Cardiac septum (tissue), 1 donor: ENCODE results near the gene NR5A2. TPM values are rescaled to one million over a fixed set of nuclear protein-coding genes. Genes with fewer than 3 reads are reported as not detected.

ENCODE experiments used
- DNase-seq: peaks from one replicate; pipeline ENCODE4 v3.0.0-alpha.2; 2020; ENCODE audit warnings: low spot score
- intact Hi-C: fragments of 100-400 bp; cut with DNase I; formaldehyde crosslinking; loops from one replicate; pipeline ENCODE4 v1.14.0; 2022
- long read RNA-seq: library from polyadenylated mRNA; unstranded; transcript quantifications from one replicate; pipeline ENCODE4 v2.0.0, GENCODE V29; 2021
- total RNA-seq: library from RNA; stranded (reverse); fragmentation: NEBNext Ultra II Directional; extraction: Animal tissue kit (Norgen Biotek cat#: 25700); gene quantifications from one replicate; pipeline ENCODE4 v1.2.1, GENCODE V29; 2021
- donor health status: DM: no; HTN: no; CAD: no.

Gene NR5A2
- 0.89 TPM for total RNA-seq
- long read RNA-seq: 0 reads

DNA sequence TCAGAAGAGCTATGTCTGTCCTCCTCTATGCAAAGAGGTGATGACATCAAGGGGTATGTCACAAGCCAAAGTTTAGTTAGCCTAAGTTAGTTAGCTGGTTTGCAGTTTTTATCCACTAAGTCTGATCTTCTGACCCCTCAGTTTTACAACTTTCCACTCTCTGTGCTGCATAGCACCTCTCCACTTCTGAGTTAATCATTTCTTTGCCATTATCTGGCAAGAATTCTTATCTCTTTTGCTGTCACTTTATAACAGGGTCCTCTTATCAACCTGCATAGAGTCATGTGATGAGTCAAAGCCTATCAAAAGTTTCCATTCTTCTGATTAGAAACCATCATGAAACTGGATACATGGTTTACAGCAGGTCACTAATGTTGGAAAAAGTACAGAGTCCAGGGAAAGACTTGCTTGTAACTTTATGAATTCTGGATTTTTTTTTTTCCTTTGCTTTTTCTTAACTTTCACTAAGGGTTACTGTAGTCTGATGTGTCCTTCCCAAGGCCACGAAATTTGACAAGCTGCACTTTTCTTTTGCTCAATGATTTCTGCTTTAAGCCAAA, at the start of gene NR5A2:
NR5A2 (plus strand) TSS at position 447 of the 560 bp plus-strand sequence. CDS start 138 bp downstream, outside the sequence.
- intact Hi-C loops: no loop called here

DNA sequence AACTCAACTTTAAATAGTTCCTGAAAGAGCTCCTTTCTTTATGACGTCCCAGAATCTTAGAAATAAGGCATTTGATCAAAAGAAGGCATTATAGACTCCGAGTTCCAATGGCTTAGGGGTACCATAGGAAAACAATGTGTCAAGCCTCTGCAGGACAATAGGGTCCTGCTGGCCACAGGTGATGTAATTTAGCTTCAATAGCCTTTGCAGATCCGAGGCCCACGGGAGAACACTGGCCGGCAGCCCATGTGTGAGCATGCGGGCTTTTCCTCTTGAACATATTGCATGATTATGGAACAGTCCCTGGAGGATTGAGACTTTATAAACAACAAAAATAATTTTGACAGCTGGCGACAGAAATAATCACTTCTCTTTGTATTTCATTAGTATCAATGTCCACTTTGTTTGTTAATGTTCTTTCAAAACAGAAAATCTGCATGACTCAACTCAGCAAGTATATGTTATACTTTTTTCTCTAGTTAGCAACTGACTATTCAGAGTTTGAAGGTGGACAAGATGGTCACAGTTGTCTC, 49.0 kb upstream of the NR5A2 start:
- peak; percentile 58 for DNase-seq
- intact Hi-C loops: no loop called here

More for the DNA sequence above, at the start of gene NR5A2:
- no peak for DNase-seq

DNA sequence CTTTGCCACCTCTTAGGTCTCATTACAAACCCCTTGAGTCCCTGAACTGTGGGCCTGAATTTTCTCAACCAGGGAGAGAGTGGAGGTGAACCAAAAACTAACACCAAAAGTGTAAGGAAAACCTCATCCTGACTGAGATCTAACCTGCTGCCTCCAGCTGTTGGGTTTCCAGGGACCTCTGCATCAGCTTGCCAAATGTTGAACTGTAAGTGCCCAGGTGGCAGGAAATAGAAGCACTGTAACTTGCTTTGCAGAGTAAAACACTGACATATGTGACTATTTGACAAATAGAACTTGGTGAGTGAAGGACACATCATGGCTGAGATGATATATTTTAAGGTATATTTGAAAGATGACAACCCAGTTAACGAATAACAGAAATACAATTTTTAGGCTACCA, 48.4 kb upstream of the NR5A2 start:
- intact Hi-C loops: no loop called here
- peak; percentile 12 for DNase-seq

GRCh38 chr1:199981584-199981983, 45.9 kb upstream of the NR5A2 start:
- intact Hi-C loops: no loop called here
- DNase-seq: no peak

DNA sequence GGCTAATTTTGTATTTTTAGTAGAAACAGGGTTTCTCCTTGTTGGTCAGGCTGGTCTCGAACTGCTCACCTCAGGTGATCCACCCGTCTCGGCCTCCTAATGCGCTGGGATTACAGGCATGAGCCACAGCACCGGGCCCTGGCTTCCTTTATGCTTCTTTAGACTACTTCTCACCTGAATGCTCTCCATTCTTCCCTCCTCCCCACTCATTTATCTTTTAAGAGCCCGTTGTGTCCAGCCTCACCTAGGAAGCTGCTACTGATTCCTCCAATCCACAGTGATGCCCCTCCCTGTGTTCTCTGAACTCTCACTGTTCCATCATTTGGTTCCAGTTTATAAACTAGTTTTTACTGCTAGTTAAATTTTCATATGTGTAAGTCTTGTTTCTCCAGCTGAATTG, 44.9 kb upstream of the NR5A2 start:
- intact Hi-C loops: no loop called here
- peak; percentile 24 for DNase-seq

DNA sequence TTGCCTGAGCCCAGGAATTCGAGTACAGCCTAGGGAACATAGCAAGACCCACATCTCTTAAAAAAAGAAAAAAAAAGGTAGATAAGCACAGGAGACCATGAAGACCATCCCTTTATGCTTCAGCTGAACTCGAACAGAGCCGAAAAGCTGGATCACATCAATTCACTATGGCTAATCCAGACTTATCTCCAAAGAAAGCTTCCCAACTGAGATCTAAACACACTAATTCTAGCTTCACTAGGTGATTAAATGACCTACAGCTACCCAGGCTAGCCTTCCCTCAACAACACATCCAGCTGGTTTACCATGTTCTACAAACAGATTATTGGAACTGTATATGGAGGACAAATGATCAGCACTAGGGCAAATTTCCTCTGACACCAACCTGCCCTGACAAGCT, 44.0 kb upstream of the NR5A2 start:
- no peak for DNase-seq

DNA sequence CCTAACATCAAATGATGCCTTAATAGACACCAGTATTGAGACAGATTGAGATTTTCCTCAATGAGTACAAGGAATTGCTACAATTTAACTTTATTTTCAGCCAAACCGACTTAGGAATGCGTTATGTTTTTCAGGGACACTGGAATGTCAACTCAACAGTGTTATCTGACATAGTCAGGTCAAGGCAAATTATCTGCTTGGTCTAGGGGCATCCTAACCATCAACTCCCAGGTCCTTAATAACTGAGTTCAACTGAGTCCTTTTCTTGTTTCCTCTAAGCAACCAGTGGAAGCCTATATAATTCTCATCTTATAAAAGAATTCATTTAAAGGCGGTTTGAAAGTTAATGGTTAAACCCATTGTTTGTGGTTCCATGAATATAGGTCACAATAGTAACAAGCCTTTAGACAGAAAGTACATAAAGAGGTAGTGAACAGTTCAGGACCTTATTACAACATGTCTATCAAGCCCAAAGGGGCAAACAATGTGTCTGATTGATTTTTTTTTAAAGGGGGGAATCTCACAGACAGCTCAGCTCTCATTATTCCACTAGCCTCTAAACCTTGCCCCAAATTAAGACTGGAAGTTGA, 32.3 kb upstream of the NR5A2 start:
- intact Hi-C loops: no loop called here
- DNase-seq: no peak

More for the DNA sequence above, 44.0 kb upstream of the NR5A2 start:
- intact Hi-C loops: no loop called here

DNA sequence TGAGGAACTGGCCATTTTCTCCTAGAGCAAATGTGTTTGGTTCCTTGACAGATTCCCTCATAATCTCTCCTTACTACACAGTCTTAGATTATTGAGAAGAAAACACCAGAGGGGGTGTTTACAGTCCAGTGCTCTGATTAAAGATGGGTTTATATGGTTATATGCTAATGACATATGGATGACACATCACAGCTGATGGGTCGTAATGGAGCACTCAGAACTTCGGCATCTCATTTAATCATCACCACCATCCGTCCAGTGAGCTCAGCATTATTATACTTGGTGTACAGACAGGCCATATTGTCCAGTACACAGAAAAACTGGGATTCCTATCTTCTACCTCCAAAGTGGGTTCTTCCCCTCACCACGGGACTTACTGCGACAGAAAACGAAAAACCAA, 22.3 kb upstream of the NR5A2 start:
- intact Hi-C loops: no loop called here
- DNase-seq: no peak

DNA sequence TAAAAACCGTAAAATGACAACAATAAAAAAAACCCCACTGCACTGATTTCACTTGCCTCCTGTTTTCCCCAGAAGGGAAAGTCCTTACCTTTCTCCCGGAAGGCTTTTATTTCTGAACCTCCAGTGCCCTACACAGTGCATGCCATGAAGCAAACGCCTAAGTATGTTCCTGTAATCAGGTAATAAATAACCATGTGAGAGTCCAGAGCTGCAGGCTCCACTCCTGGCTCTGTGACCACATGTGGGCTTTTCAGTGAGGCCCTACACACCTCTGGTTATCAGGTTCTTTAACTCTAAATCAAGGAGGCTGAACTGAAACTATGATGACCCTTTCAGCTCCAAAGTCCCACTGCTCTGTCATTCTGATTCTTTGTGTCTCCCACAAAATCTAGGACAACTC, 20.8 kb upstream of the NR5A2 start:
- DNase-seq: no peak
- intact Hi-C loops: no loop called here

DNA sequence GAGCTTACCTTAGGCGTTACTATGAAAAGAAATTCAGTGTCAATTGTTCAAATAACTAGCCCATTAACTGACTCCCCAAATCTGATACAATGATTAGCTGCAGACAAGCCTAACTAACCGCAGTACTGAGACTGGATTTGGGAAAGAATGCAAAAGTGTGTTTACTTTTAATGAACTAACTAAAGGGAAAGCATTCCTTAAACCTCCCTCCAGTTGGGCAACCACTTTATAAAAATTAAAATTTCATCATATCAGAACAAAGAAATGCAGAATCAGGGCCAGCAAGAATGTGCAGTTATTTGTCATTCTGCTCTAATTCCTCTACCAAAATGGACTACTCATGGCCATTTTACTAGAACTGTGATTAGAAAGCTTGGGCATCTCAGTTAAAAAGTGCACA, 11.7 kb upstream of the NR5A2 start:
- intact Hi-C loops: no loop called here
- DNase-seq: no peak

- no peak for DNase-seq
- intact Hi-C loops: no loop called here
Observed at GRCh38 chr1:200021577-200022238, 5.8 kb upstream of the NR5A2 start.

GRCh38 chr1:200022239-200022804, 5.2 kb upstream of the NR5A2 start:
- no peak for DNase-seq
- intact Hi-C loops: no loop called here

GRCh38 chr1:200028586-200029034, 1.1 kb downstream of the NR5A2 start:
- DNase-seq: no peak
- intact Hi-C loops: no loop called here

DNA sequence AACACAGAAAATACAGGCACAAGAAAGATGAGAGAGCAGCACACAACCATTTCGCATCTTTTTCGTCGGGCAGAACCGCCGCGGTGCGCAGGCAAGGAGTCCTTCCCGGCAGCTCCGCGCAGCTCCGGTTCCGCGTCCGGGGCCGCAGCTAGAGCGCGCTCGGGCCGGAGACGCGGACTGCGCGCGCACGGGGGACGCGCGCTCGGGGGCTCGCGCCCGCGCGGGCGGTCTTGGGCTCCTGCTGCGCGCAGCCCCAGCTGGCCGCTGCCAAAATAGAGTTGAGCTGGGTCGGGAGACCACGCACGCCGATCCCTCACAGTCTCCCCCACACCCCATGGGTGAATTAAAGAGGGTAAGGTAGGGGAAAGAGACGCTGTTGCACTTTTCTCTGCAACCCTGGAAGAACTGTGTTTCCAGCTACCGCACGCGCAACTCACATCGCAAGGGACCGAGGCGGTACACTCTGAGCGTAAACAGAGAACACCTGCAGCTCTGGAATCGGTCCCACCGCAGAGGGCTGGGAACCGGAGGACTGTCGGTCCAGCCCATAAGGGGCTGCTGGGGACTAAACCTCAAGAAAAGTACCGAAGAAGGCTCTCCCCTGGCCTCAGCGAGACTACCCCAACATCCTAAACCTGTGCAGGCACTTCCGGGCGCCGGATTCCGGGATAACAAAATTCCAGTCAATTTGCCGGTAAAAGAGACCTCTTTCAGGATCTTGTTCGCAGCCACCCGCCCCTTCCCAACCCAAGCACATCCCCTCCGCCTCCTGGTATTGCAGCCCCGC, 1.7 kb downstream of the NR5A2 start:
- DNase-seq: no peak
- intact Hi-C loops: no loop called here

DNA sequence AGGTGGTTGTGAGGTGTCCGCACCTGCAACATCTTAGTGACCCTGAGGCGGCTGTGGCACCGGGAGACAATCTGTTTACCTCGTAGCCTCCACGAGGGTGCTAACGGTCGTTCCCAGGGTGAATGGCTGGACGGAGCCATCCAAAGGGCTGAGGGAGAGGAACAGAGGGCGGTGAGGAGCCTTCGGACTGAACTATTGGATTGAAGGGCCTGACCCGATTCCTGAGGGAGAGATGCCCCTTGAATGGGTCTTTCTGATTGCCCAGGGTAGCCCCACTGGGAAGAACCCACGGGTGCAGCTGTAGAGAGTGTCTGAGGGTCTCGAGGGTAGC, 2.3 kb downstream of the NR5A2 start:
- no peak for DNase-seq
- intact Hi-C loops: no loop called here

- intact Hi-C loops: no loop called here
- DNase-seq: no peak
Observed at GRCh38 chr1:200030791-200031190, 3.3 kb downstream of the NR5A2 start.

DNA sequence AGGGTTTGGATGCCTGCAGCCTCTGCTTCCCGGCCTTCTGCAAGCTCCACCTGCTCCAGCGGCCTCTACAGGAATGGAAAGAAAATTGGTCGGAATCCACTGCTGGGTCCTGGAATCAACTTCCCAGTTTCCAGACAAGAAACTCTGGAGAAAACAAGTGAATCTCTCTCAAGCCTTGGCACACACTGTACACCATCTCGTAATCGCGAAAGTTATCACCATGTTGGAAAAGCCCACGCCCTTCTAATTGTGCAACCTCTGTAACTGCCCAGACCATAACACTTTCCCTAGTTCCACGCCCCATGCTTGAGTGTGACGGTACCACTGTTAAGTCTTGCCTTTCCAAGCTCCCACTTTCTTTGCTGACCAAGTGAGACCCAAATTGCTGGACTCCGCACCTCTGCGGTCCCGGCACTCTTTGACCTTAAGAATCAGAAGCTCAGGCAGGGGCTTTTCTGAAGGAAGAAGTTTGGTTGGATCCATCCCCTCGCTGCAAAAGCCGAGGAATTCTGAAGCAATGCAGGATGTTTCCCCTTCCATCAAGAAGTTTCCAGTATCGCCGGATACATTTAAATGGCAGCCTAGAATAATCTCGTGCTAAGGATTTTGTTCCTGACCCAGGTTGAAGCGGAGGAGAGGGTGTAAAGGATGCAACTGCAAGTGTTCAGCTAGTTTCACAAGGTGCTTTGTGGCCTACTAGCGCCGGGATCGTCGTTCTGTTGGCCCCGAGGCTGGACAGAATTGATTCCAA, 6.2 kb downstream of the NR5A2 start:
- intact Hi-C loops: no loop called here

DNA sequence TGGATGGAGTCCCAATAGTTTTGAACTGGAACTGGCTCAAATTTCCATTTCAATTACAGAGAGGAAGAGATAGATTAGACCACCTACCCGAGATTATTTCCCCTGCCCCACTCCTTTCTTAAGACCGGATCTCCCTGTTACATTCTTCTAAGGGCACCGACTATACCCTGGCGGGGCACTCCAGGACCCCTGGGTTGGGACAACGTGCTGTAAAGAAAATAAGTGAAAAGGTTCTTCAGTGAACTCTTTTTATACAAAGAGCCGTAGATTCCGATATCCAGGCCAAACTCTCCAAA, 6.7 kb downstream of the NR5A2 start:
- intact Hi-C loops: no loop called here
- no peak for DNase-seq

More for the DNA sequence above, 6.2 kb downstream of the NR5A2 start:
- DNase-seq: no peak

DNA sequence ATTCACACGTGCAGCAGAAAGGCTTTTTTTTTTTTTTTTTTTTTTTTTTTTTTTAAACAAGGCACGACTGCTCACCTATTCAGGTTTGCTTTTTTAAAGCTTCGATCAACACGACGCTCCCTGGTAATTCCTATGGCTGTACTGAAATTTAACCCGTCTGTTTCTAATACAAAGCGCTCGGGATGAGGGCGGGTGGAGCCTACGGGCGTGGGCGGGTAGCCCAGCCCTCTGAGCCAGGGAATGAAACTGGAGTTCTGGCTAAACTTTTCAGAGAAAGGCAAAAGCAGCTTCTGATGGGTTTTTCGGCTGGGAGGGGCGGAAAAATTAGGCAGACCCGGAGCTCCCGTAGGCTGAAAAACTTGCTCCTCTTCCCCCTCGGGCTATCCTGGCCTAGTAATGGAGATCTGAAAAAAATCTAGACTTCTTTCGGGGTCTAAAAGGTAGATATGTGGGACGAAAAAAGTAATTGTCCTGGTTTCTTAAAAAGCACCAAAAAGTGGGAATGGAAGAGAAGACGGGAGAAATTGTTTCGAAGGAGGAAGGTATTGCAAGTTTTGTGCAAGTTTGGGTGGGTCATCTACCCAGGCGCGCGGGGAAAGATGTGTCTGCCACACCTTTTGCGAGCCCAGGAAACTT, 7.4 kb downstream of the NR5A2 start:
- intact Hi-C loops: no loop called here

More for the DNA sequence above, 7.4 kb downstream of the NR5A2 start:
- DNase-seq: no peak
